GM18868 (cell line): ENCODE results near the gene TAF11.
"Not testable (repeated sequence)": the region's sequence is repeated elsewhere in the genome, so short reads cannot be mapped to it uniquely, and the experiment has no call there.

Source experiments
- ATAC-seq: cut with Tn5 transposase; IDR thresholded peaks from one replicate; pipeline ENCODE4 v1.9.1; 2021; ENCODE audit warnings: mild to moderate bottlenecking, moderate library complexity; ENCODE audit not compliant: unreplicated experiment

TAF11 gene

GRCh38 chr6:34867484-34867883, 20.4 kb downstream of the TAF11 start:
- no peak for ATAC-seq

- no peak for ATAC-seq
These were observed 21.3 kb downstream of the TAF11 start for GRCh38 chr6:34866509-34866908.

GRCh38 chr6:34865107-34865506, 22.7 kb downstream of the TAF11 start:
- no peak for ATAC-seq

DNA sequence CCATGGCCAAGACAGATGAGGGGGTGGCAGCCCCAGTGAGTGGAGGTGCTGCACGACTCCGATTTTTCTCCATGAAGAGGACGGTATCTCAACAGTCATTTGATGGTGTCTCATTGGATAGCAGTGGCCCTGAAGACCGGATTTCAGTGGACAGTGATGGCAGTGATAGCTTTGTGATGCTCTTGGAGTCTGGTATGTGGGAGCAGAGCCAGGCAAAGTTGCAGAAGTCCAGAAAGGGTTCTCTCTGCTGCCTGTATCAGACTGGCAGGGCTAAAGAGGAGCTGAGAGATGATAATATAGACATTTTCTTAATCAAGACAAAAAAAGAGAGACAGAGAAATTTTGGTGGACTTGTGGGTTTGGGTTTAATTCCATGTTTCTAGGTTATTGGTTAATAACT, 23.8 kb downstream of the TAF11 start:
- ATAC-seq = no peak

DNA sequence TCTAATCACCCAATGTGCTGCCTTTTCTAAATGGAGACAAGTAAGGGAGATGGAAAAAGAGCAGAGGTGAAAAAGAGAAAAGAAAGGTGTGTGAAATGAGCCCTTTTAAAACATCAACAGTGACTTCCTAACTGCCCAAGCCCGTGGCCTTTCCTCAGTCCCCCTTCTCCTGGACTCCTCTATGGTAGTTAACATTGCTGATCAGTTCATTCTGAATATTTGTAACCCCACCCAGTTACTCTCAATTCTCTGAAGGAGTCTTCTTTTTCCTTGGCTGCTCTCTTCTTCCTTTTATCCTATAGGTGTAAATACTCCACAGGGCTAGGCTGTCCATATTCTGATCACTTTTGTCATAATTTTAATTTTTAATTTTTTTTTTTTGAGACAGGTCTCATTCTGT, 27.1 kb downstream of the TAF11 start:
- ATAC-seq = no peak

DNA sequence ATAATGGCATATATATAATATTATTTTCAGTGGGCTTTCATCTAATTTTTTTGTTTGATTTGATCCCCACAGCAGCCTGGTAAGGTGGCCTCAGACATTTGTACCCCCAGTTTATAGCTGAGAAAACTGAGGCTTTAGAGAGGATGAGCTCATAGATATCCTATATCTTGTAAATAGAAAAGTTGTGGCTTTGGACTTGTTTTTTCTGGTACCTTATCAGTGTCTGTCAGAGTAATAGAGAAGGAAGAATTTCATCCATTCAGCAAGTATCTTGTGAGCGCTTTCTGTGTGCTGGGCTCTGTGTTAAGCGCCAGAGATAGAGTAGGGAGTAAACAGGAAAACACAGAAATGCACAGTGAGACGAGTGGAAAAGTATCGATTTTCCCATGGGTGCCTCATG, 27.9 kb downstream of the TAF11 start:
- no peak for ATAC-seq

- no peak for ATAC-seq
These were observed 29.2 kb downstream of the TAF11 start for GRCh38 chr6:34858681-34859080.

- ATAC-seq = no peak
These were observed 32.4 kb downstream of the TAF11 start for GRCh38 chr6:34855463-34855862.

DNA sequence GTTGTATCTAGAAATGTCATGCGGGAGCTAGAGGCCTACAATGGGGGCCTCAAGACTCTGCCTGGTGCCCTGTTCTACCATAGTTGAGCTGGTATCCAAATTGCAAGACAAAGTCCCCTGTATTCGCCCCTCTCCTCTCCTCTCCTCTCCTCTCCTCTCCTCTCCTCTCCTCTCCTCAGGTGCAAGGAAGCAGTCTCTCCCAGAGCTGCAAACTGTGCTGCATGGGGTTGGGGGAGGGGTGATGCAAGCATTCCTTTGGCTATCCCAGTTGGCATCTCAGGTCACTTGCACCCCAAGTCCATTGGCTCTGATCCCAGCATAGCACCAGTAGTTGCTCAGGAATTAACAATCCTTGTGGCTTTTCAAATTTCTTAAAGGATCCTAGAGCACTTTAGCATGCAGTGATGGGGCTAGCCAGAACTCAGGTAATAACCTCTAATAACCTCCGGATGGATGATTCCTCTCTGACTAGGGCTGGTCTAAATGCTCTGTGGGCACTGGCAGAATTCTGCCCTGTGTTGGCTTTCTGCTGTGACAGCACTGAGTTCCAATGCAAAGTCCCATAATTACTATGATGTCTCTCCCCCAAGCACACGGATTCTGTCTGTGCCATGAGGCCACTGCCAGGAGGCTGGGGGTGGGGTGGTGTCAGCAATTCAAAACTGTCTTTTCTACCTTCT, 35.3 kb downstream of the TAF11 start:
- ATAC-seq = no peak

DNA sequence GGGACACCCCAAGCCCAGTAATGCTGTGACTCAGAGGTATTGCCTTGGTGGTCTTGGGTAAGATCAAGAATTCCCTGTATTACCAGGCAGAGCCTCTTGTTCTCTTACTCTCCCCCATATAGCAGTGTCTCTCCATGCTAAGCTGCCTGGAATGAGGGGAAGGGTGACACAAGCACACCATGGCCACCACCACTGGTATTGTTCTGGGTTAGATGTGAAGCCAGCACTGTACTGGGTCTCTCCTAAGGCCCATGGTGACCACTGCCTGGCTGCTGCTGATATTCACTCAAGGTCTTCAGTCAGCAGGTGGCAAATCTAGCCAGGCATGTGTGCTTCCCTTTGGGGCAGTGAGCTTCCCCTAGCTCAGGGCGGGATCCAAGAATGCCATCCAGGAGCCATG, 36.5 kb downstream of the TAF11 start:
- ATAC-seq = no peak

DNA sequence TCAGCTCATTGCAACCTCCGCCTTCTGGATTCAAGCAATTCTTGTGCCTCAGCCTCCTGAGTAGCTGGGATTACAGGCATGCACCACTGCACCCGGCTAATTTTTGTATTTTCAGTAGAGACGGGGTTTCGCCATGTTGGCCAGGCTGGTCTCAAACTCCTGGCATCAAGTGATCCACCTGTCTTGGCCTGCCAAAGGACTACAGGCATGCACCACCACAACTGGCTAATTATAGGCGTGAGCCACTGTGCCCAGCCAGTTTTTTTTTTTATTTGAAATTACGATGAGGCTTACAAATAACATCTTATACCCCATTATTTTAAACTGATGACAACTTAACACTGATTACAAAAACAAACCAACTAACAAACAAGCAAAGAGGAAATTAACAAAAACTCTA, 38.8 kb downstream of the TAF11 start:
- ATAC-seq = not testable (repeated sequence)

- no peak for ATAC-seq
These were observed 48.0 kb downstream of the TAF11 start for GRCh38 chr6:34839666-34840352.

DNA sequence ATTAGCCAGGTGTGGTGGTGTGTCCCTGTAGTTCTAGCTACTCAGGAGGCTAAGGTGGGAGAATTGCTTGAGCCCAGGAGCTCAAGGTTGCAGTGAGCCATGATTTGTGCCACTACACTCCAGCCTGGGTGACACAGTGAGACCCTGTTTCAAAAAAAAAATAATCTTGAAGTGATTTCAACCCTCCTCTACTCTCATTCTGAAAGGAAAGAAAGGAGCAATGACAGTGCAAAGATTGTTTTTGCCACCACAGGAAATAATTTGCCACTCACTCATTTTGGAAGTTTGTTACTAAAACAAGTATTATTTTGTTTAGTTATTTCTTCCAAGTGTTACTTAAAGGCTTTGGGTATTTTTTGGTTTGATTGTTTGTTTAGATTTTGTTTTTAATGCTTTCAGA, 50.3 kb downstream of the TAF11 start:
- no peak for ATAC-seq

DNA sequence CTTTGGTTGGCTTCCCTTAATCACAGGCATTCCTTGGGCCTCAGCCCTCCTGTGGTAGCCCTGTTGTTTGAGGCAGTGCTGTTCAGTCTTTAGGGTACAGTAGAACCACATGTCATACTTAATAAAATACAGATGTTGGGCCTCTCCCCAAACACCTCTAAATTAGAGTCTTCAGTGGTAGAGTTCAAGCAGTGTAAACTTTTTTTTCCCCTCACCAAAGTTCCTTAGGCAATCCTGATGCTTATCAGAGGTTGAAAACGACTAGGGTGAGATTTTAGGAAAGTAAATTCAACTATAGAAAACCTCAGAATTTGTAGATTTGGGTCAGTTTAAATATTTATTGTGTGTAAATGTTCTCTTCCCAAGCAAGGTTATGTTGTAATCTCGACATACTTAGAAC, 51.4 kb downstream of the TAF11 start:
- no peak for ATAC-seq

DNA sequence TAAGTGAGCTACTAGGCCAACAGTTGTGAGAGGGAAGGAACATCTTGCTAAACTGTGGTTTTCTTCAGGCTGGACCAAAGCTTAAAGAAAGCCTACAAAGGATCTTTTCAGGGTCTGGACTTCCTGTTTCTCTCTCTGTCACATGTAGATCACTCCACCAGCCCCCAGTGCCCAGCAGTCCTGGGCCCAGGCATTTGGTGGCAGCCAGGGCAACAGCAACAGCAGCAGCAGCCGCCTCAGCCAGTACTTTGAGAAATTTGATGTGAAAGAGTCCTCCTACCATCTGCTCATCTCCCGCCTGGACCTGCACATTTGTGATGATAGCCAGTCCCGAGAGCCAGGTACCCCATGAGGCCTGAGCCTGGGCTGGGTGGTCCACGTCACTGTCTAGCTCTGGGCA, 51.8 kb downstream of the TAF11 start:
- no peak for ATAC-seq

DNA sequence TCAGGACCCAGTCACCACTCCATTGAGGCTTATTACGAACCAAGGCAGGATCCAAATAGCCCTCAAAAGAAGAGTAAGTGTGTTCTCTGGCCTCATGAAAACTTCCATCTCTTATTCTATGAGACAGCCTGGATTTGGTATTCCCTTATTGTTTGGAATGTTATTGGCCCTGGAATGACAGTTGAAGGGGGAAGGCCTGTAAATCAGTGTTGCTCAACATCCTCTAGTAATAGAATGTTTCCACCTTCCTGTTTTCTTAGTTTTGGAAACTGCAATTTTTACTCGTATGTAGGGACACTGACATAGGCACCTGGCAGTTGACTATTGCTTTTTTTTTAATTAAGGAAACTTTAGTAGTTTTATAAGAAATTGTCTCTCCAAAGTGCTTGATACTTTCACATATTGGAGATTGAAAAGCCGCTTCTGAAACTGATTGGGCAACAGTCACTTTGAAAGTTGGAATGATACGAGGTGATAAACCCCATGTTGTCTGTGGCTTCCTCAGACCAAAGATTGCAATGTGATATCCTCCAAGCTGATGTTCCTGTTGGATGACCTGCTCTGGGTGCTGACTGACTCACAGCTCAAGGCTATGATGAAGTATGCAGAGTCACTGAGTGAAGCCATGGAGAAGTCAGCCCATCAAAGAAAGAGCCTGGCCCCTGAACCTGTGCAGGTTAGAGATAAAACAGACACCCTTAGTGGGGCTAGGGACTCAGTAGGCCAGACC, 52.9 kb downstream of the TAF11 start:
- ATAC-seq = no peak

- no peak for ATAC-seq
These were observed 54.9 kb downstream of the TAF11 start for GRCh38 chr6:34832942-34833341.

DNA sequence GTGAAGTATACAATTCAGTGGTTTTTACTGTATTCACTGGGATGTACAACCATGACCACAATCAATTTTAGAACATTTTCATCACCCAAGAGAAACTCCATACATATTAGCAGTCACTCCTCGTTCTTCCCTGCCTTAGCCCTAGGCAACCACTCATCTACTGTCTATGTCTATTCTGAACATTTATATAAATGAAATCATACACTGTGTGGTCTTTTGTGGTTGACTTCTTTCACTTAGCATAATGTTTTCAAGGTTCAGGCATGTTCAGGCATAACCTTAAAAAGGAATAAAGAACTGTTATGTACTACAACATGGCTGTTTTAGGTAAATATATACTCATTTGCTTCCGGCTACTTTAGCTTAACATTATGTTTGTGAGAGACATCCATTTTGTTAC, 58.7 kb downstream of the TAF11 start:
- no peak for ATAC-seq
